ENCODE results near the gene LMAN1L. TPM values are rescaled to one million over a fixed set of nuclear protein-coding genes. Genes with fewer than 3 reads are reported as not detected.
A peak's percentile ranks its signal among the peaks of the same experiment; 100 is the strongest.

Gene LMAN1L
- total RNA-seq, 1 experiment from 2014 or later: not detected

- no peak for DNase-seq
- no peaks in the 10 kb centered on the region for H3K27me3 ChIP-seq
- peak overlapping the region; percentile 91 for H3K4me3 ChIP-seq
- peaks cover 13% of the 10 kb centered on the region for H3K36me3 ChIP-seq
- H3K9me3 ChIP-seq: no peaks in the 10 kb centered on the region
Measured at GRCh38 chr15:74872702-74873035, 60.0 kb downstream of the LMAN1L start.

GRCh38 chr15:74873036-74873755, 60.6 kb downstream of the LMAN1L start, which contains the start of gene SCAMP2:
Gene SCAMP2 (minus strand): TSS chr15:74873365. CDS start chr15:74873255, 110 bp downstream.
- DNase-seq: peak; percentile 97
- Histone ChIP-seq H3K4me3 (peak within 1 kb of the TSS; percentile 91), H3K36me3 (peaks cover 13% of the 10 kb centered on the region), H3K27me3 (no peaks in the 10 kb centered on the region), H3K9me3 (no peaks in the 10 kb centered on the region)

- H3K27me3 ChIP-seq: no peaks in the 10 kb centered on the region
- H3K4me3 ChIP-seq: peak overlapping the region; percentile 91
- H3K9me3 ChIP-seq: no peaks in the 10 kb centered on the region
- peaks cover 9% of the 10 kb centered on the region for H3K36me3 ChIP-seq
- DNase-seq: no peak
Measured at GRCh38 chr15:74873756-74874424, 61.3 kb downstream of the LMAN1L start.

Other genes starting within 250 kb of the LMAN1L start
- gene CLK3, start 197.0 kb upstream of the LMAN1L start, total RNA-seq (2014; rRNA removed; shearing (Covaris generic); ENCODE audit: low replicate concordance): 17.5 and 18.8 TPM in 2 replicates
- gene EDC3, start 116.8 kb upstream of the LMAN1L start, total RNA-seq (2014; rRNA removed; shearing (Covaris generic); ENCODE audit: low replicate concordance): 18.2 and 22.1 TPM in 2 replicates
- 11.6 and 15.7 TPM in 2 replicates for gene CYP1A1, start 87.3 kb upstream of the LMAN1L start, total RNA-seq (2014; rRNA removed; shearing (Covaris generic); ENCODE audit: low replicate concordance)
- gene CYP1A2, start 64.0 kb upstream of the LMAN1L start, total RNA-seq (2014; rRNA removed; shearing (Covaris generic); ENCODE audit: low replicate concordance): 0.23 TPM in 1 of 2 replicates, not detected in the other
- gene CSK, start 30.8 kb upstream of the LMAN1L start, total RNA-seq (2014; rRNA removed; shearing (Covaris generic); ENCODE audit: low replicate concordance): 42.0 and 57.2 TPM in 2 replicates
- gene CPLX3, start 13.8 kb downstream of the LMAN1L start, total RNA-seq (2014; rRNA removed; shearing (Covaris generic); ENCODE audit: low replicate concordance): not detected in 2 replicates
- gene ULK3, start 30.3 kb downstream of the LMAN1L start, total RNA-seq (2014; rRNA removed; shearing (Covaris generic); ENCODE audit: low replicate concordance): 14.5 and 19.5 TPM in 2 replicates
- gene SCAMP2, start 60.5 kb downstream of the LMAN1L start, total RNA-seq (2014; rRNA removed; shearing (Covaris generic); ENCODE audit: low replicate concordance): 10.7 and 21.6 TPM in 2 replicates
- 32.8 and 42.5 TPM in 2 replicates for gene MPI, start 77.2 kb downstream of the LMAN1L start, total RNA-seq (2014; rRNA removed; shearing (Covaris generic); ENCODE audit: low replicate concordance)
- gene FAM219B, start 94.0 kb downstream of the LMAN1L start, total RNA-seq (2014; rRNA removed; shearing (Covaris generic); ENCODE audit: low replicate concordance): 22.6 and 65.2 TPM in 2 replicates
- 343 and 426 TPM in 2 replicates for gene COX5A, start 125.2 kb downstream of the LMAN1L start, total RNA-seq (2014; rRNA removed; shearing (Covaris generic); ENCODE audit: low replicate concordance)
- 9.7 and 19.0 TPM in 2 replicates for gene RPP25, start 143.9 kb downstream of the LMAN1L start, total RNA-seq (2014; rRNA removed; shearing (Covaris generic); ENCODE audit: low replicate concordance)
- 0.20 and 3.4 TPM in 2 replicates for gene SCAMP5, start 182.7 kb downstream of the LMAN1L start, total RNA-seq (2014; rRNA removed; shearing (Covaris generic); ENCODE audit: low replicate concordance)
- 10.8 and 31.9 TPM in 2 replicates for gene PPCDC, start 210.8 kb downstream of the LMAN1L start, total RNA-seq (2014; rRNA removed; shearing (Covaris generic); ENCODE audit: low replicate concordance)